ENCODE data around the gene SIPA1L2.
"Not testable (repeated sequence)": the region's sequence is repeated elsewhere in the genome, so short reads cannot be mapped to it uniquely, and the experiment has no call there.

Gene SIPA1L2

DNA sequence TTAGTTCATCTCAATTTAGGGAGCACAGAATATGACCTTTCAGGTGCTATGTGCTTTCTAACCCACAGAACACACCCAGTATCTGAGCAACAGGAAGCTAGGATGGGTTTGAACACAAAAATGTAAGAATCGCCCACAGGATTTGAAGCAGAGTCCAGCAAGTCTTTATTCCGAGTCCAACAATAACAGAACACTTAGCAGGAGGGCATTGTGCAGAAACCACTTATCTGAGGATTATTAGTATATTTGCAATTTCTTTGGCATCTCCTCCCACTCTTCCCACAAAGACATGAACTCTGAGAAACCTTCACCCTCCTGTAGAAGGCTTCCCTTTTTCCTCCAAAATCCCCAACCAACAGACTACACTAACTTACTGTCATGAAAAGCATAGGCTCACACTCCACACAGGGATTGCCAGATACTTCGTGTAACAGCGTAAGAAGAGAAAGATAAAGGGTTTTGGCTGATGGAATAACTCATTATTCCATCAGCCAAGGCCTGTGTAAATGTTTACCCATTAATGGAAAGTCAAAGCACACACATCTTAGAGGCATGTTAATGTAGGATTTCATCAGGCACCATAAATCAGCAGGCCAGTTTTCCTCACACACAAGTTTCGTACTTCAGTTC lies 16.1 kb downstream of the SIPA1L2 start:
- peak; percentile 44 for DNase-seq (ENCODE audit: low spot score)

DNA sequence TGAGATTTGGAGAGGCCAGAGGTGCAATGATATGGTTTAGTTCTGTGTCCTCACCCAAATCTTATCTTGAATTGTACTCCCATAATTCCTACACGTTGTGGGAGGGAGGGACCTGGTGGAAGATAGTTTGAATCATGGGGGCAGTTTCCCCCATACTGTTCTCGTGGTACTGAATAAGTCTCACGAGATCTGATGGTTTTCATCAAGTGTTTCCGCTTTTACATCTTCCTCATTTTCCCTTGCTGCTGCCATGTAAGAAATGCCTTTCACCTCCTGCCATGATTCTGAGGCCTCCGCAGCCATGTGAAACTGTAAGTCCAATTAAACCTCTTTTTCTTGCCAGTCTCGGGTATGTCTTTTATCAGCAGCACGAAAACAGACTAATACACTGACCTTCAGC lies 17.1 kb downstream of the SIPA1L2 start:
- DNase-seq (ENCODE audit: low spot score), result not testable (repeated sequence)

DNA sequence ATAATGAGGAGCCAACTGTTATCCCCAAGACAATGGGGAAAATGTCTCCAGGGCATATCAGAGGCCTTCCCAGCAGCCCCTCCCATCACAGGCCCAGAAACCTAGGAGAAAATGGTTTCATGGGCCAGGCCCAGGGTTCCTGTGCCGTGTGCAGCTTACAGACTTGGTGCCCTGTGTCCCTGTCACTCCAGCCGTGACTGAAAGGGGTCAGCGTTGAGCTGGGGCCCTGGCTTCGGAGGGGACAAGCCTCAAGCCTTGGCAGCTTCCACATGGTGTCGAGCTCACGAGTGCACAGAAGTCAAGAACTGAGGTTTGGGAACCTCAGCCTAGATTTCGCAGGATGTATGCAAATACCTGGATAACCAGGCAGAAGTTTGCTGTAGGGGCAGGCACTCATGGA lies 18.1 kb downstream of the SIPA1L2 start:
- DNase-seq (ENCODE audit: low spot score), result no peak

DNA sequence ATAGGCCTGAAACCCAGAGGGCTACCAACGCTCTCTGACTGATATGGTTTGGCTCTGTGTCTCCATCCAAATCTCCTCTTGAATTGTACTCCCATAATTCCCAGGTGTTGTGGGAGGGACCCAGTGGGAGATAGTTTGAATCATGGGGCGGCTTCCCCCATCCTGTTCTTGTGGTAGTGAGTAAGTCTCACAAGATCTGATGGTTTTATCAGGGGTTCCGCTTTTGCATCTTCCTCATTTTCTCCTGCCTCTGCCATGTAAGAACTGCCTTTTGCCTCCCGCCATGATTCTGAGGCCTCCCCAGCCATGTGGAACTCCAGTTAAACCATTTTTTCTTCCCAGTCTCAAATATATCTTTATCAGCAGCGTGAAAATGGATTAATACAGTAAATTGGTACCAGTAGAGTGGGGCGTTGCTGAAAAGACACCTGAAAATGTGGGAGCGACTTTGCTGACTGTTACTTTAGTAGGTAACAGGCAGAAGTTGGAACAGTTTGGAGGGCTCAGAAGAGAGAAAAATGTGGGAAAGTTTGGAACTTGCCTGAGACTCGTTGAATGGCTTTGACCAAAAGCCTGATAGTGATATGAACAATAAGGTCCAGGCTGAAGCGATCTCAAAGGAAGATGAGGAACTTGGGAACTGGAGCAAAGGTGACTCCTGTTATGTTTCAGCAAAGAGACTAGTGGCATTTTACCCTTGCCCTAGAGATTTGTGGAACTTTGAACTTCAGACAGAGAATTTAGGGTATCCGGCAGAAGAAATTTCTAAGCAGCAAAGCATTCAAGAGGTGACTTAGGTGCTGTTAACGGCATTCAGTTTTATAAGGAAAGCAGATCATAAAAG lies 18.8 kb downstream of the SIPA1L2 start:
- not testable (repeated sequence) for DNase-seq (ENCODE audit: low spot score)

DNA sequence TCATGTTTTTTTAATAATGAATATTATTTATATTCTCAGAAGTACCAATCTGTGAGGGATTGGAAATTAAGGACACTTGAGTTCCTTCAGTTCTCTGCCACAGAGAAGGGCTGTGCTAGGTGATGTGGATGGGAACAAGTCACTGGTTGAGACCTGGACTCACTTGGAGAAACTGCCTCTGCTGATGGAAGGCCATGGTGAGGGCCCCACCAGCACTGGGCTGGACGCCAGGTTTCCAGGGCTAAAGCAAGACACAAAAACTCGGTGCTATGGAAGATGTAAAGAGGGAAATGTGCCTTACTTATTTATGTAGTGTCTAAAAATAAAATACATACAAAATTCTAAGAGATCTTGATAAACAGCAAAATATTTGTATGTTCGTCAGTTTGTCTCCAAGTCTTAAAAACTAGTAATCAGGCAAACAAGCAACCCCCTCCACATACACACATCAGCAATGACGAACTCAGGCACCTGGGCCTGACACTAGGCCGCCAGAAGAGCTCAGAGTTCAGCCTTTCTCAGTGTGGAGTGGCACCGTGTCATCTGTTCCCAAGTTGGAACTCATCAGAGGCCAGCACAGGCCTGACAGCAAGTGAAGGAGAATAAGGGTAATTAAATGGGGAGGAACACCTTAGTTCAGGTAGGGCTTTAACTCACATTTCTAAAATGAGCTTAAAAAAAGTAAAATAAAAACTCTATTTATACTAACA lies 19.6 kb downstream of the SIPA1L2 start:
- DNase-seq (ENCODE audit: low spot score), result no peak

DNA sequence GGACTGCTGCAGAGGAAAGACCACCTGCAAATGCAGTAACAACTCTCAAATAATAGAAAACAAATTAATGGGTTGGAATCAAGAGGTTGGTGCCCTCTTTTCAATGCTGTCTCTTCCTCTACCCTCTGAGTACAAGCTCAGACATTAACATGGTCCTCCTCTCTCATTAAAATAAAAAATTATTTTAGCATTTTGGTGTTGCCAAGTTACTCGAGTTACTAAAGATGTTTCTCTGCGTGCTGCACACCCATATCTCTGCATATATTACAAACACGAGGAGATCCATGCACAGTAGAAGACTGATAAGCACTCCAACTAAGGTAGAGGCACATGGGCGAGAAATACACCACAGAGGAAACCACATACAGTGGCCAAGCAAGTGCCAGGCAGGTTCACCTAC lies 21.5 kb downstream of the SIPA1L2 start:
- DNase-seq (ENCODE audit: low spot score), result no peak

DNA sequence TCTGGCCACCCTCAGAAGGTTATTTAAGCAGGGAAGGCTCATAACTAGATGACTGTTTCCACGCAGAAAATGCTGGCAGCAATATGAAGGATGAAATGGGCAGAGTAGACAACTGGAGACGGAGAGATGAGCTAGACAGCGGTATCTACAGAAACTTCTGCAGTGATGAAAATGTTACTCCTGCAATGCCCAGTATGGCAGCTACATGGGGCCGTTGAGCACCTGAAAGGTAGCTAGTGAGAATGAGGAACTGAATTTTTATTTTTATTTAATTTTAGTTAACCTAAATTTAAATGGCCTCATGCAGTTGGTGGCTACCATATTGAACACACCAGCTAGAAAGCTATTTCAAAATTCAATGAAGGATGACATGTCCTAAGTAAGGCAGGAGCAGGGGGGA lies 27.3 kb downstream of the SIPA1L2 start:
- DNase-seq (ENCODE audit: low spot score), result no peak

DNA sequence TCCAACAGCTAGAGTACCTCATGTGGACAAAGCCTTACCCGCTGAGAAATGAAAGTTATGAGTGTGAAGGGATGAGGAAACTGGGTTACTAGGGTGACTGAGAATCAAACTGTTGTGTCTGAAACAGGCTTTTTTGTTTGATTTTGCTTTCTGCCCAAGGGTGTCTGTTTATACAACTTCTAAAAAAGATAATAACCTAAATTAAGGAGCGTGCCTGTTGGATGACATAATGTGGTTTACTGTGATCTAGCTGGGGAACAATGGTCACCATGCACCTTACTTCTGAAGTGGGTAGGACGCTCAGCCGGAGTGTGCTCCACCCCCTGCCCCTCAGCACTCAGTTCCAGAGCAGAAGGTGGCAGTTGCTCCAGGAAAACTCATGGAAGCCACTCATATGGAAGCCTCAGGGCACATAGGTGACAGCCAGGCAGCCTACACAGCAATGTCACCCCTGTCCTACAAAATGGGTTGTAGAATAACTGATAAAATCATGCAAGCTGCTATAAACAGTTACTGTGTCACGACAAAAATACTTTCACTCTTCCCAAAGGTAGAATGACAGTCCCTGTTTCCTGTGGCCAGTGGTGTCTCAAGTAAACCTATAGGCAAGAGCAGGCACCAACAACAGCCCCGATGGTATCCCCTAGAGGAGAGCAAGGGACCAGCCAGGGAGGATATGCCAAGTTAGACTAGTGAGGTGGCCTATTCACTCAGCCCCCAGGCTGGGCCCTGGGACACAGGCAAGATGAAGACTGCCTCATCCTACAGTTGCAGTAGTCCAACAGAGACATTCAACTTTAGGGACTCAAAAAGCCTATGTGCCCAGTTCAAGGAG lies 29.3 kb downstream of the SIPA1L2 start:
- DNase-seq (ENCODE audit: low spot score), result no peak

DNA sequence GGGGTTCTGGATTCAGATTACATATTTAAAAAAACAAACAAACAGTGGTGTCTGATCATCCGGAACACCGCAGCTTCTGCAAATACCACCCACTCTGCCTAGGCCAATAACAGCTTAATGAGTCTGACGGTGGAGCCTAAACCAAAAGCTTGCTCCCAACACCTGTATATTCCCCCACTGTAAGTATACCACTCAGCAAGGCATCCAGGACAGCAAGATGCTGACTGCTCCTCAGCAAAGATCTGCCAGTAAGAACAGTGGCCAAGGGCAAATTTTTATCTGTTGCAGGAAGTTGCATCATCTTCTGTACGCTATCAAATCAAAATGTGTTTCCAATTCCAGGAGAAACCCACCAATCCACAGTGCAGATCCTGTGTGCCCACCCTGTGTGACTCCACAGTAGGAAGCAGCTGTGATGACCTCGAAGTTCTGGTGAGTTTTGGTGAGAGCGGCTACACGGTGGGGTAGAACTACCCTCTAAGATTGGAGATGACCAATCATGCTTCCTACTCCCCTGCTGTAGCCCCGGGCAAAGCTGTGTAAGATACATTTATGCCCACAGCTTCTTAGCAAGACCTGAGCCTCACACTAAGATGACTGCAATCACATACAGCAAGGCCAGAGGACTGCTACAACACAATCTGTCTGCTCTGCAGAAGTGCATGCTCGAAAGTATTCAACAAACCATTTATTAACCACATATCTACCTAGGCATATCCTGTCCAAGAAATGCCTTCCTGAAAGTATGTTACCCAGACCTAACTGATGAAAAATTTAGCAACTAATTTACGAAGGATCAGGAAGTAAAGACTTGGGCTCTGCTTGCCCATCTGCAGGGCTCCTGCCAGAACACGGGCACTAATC lies 30.5 kb downstream of the SIPA1L2 start:
- peak; percentile 40 for DNase-seq (ENCODE audit: low spot score)

DNA sequence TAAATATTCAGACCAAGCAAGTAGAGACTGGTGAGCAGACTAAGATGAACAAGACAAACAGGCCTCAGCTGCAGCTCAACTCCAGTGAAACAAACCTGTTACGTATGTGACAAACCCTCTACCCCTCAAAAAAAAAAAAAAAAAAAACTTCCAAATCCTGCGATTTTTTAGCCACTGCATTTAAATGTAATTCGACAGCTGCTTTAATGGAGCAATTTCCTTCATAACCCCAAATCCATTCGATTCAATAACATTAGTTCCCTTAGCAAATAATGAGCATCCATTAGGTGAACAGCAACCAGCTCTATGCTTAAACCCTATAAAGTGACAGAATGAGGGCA lies 31.1 kb downstream of the SIPA1L2 start:
- no peak for DNase-seq (ENCODE audit: low spot score)

DNA sequence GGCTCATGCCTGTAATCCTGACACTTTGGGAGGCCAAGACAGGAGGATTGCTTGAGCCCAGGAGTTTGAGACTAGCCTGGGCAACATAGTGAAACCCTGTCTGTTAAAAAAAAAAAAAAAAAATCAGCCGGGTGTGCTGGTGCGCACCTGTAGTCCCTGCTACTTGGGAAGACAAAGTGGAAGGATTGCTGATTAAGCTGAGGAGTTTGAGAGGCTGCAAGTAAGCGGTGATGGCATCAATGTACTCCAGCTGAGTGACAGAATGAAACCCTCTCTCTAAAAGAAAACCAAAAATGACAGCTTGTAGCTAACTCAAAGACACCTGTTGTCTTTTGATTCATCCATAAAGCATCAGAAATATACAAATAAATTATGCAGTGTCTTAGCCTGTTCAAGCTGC lies 31.8 kb downstream of the SIPA1L2 start:
- no peak for DNase-seq (ENCODE audit: low spot score)

DNA sequence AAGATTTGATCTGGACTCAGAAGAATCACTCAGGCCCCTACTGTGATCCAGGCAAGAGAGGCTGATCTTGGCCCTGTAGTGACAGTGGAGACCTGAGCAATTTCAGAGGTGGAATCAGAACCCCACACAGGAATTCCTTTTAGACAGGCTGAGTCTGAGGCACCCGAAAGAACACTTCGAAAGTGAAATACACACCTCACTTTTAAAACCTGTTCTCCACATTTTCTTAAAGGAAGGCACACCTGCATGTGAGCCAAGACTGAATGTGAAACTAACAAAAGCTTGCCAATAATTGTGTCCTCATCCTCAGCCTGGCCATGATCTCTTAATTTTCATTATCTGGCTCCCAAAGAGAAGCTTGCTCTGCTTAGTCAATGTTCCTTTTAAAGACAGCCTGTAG lies 32.2 kb downstream of the SIPA1L2 start:
- no peak for DNase-seq (ENCODE audit: low spot score)

DNA sequence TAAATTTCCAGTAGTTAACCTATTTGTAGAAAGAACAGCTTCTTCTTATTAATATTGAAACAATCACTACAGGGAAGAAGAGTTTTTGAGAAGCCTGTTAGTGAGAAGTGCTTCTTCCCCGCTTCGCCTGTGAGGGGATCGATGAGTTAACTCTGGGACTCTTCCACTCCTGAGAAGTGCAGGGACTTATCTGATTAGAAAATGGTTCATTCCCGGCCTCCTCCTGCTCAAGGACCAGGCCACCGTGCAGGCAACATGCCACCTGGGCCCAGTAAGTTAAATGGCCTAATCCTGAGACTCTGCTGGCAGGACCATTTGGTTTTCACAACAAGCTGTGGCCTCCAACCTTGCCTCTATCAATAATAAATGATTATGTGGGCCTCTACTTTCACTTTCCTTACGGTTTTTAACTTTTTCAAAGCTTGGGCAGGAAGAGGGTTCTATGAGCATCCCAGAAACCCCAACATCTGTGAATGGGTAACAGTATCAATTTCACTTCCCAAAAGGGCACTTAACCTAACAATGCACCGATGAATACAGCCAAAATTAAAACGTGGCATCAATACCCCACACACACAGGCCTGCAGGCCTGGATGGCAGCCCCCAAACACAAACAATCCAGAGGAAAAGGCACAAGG lies 33.1 kb downstream of the SIPA1L2 start:
- DNase-seq (ENCODE audit: low spot score), result no peak

DNA sequence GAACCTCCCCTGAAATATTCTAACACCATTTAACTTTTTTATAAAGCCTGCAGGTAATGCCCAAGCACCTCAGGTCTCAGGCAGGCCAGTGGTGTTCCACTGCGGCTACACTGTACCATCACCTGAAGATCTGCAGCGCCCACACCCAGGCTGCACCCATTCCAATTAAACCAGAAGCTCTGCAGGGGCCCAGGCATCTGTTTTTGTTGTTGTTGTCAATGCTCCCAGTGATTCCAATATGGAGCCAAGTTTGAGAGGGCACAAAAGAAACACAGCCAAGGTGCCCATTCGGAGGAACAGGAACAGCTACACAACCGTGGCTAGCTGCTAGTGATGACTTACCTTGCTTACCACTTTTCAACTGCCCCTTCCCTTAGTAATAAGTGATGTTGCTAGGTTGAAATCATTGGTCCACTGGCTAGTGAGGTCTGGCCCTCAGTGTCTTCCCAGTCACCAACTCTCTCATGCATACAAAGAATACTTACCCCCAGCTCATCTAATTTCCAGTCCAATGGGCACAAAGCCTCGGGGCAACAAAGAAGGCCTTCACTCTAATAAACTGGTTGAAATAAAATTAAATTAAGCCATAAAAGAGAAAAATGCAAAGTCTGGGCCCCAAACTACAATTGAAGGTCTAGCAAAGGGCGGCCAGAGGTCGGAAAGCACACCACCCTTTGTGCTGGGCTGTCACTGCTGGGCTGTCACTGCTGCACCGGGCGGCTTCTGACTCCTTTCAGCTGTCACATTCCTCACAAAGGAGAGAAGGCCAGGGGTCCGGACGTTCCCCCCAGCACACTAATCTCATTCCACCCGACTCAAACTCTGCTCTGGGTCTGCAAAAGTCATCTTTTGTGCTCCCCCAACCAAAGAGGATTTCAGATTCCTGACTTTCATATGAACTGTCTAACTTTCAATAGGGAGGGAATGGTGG lies 34.9 kb downstream of the SIPA1L2 start:
- DNase-seq (ENCODE audit: low spot score), result no peak

DNA sequence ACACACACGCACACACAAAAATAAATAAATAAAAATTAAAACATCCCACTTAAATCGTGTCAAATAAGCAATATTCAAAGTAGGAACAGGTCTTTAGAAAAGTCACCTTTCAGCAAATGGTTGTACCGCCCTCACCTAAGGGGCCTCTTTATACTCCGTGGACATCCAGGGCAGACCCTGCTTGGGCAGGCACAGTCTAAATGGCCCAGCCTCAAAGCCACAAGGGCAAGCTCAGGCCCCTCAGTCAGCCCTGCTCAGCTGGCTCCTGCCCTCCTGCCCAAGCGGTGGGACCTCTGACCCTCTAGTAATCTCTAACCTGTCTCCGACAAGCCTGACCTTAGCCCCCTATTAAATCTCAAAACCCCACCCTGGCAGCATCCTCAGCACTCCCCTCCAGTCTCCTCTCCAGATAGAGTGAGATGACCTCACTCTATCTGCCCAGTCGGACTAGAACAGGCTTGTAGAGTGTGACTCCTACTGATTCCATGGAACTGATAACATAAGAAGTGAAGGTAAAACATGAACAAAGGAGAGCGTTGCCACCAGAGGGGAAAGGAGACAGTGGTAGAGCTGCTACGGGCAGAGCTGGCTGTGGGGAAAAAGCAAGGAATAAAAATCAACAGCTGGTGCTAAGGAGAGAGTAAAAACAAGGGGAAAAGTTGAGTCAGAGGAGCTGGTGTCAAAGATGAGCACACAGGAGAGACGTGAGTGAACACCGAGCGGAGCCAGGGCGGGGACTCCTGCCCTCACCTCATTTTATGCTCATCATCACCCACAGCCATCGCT lies 36.0 kb downstream of the SIPA1L2 start:
- DNase-seq (ENCODE audit: low spot score), result no peak

DNA sequence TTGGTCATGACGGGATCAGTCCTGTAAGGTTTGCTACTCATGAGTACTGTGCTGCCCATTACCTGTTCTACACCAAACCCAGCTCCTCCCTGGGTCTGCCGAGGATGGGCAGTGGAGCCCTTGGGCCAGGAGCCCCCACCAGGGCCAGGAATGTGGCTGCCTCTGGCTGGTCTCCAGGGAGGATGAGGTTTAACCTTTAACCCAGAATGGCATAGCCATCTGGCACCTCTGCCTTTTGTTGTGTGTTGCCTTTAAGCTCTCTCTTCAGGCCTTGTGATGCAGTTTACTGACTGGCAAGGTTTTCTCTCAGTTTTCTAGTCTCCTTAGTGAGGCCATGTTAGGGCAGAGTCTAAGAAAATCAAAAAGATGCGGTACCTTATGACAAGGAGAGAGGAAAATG lies 38.6 kb downstream of the SIPA1L2 start:
- no peak for DNase-seq (ENCODE audit: low spot score)

DNA sequence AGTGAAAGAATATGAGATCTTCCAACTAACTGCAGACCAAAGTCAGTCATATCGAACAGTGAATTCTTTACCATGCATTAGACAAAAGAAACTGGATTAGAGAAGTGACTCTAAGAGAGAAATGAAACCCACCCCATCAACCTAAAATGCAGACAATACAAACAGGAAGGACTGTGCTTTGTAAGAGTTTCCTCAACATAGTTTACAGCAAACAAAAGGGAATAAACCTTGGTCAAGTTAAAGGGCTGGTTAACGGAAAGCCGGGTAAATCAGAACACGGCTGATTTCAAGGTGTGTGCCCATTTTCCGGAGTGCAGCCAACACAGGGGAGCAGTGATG lies 39.2 kb downstream of the SIPA1L2 start:
- DNase-seq (ENCODE audit: low spot score), result no peak

DNA sequence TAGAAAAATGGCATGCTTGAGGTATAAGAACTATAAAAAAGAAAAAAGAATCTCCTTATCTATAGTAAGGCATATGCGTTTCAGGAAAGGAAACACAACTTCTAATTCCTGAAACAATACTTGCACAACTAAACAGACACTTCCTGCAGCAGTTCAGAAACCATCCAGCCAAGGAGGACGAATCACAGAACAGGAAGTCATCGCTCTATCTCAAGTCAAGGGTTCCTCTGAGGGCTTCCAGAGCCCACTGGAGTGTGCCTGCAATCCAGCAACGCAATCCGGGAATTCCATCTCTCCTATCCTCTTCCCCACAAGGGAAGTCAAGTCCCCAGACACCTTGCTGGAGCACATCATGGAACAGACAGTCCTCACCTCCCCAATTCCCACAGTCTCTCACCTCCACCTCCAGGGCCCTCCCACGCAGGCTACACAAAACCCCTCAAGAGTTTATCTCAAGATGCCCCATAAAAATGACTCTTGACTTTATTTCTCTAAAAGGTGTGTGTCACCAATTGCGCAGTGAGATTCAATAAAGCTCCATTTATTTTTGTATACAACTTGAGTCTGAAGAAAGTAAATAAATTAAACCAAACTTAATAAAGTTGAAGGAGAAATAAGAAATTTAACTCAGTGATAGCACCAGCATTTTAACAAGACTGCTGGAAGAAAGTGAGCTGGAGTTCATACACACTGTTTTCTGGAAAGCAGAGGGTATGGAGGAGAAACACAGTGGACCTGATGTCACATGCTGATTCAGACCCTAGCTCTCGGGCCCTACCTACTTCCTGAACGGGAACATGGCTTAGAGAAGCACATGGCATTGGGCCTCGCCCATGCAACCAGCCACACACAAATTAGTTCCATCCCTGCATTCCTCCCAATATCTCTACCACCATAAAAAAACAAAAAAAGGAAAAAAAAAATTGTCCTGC lies 39.9 kb downstream of the SIPA1L2 start:
- DNase-seq (ENCODE audit: low spot score), result no peak

Data from LoVo (cell line).